B cell (primary cell): Measurements from ENCODE around the gene RSPH4A.

ENCODE experiments used
- CTCF ChIP-seq: fragments of 200-600 bp; IDR thresholded peaks from one replicate; pipeline ENCODE4 v1.8.0; 2022; ENCODE audit warnings: antibody characterized with exemption, mild to moderate bottlenecking
- EZH2 ChIP-seq: IDR thresholded peaks from 2 replicates; pipeline ENCODE4 v1.6.1; 2012; ENCODE audit warnings: borderline replicate concordance, low read depth, mild to moderate bottlenecking, moderate library complexity, low read length; ENCODE audit not compliant: insufficient read depth, poor library complexity, severe bottlenecking

GRCh38 chr6:116661594-116661993, 45.3 kb downstream of the RSPH4A start:
- no peak for TF ChIP-seq CTCF
- no peak for TF ChIP-seq EZH2
